GM18870 (cell line): Measurements from ENCODE around the gene C2CD5.
"Not testable (repeated sequence)": the region's sequence is repeated elsewhere in the genome, so short reads cannot be mapped to it uniquely, and the experiment has no call there.

Source experiments
- ATAC-seq: cut with Tn5 transposase; IDR thresholded peaks from one replicate; pipeline ENCODE4 v1.9.1; 2021; ENCODE audit warnings: moderate library complexity; ENCODE audit not compliant: unreplicated experiment

C2CD5 gene

GRCh38 chr12:22481547-22482104 is 62.7 kb downstream of the C2CD5 start:
- no peak for ATAC-seq

- not testable (repeated sequence) for ATAC-seq
Measured at GRCh38 chr12:22480814-22481213, 63.5 kb downstream of the C2CD5 start.

- ATAC-seq: no peak
Measured at GRCh38 chr12:22480016-22480415, 64.3 kb downstream of the C2CD5 start.

GRCh38 chr12:22477894-22478287 is 66.5 kb downstream of the C2CD5 start:
- ATAC-seq: no peak

GRCh38 chr12:22477166-22477893 is 67.0 kb downstream of the C2CD5 start:
- ATAC-seq: no peak

GRCh38 chr12:22476133-22476532 is 68.2 kb downstream of the C2CD5 start:
- no peak for ATAC-seq

- no peak for ATAC-seq
Measured at GRCh38 chr12:22474970-22475720, 69.2 kb downstream of the C2CD5 start.

- peak; percentile 69 for ATAC-seq
Measured at GRCh38 chr12:22473212-22473611, 71.1 kb downstream of the C2CD5 start.

GRCh38 chr12:22467190-22467589 is 77.2 kb downstream of the C2CD5 start:
- no peak for ATAC-seq

GRCh38 chr12:22463306-22463705 is 81.0 kb downstream of the C2CD5 start:
- ATAC-seq: no peak

GRCh38 chr12:22461786-22462185 is 82.6 kb downstream of the C2CD5 start:
- ATAC-seq: no peak

GRCh38 chr12:22459838-22460490 is 84.4 kb downstream of the C2CD5 start:
- ATAC-seq: peak; percentile 79

- no peak for ATAC-seq
Measured at GRCh38 chr12:22458298-22458937, 85.9 kb downstream of the C2CD5 start.

- ATAC-seq: no peak
Measured at GRCh38 chr12:22457085-22457484, 87.3 kb downstream of the C2CD5 start.

- no peak for ATAC-seq
Measured at GRCh38 chr12:22453511-22453910, 90.8 kb downstream of the C2CD5 start.

GRCh38 chr12:22447223-22447622 is 97.1 kb downstream of the C2CD5 start:
- ATAC-seq: no peak

- not testable (repeated sequence) for ATAC-seq
Measured at GRCh38 chr12:22444317-22444665, 100.1 kb downstream of the C2CD5 start.

GRCh38 chr12:22443379-22444316 is 100.7 kb downstream of the C2CD5 start:
- peak; percentile 99 for ATAC-seq

GRCh38 chr12:22437031-22437806 is 107.1 kb downstream of the C2CD5 start:
- no peak for ATAC-seq
